ENCODE data around the gene EML1.

GRCh38 chr14:99821519-99822508, 28.6 kb downstream of the EML1 start:
- TF ChIP-seq L3MBTL2 (conservative IDR thresholded peaks at IDR 0.05) (peak; percentile 51), LEF1 (IDR thresholded peaks at IDR 0.05; ENCODE audit: borderline replicate concordance) (no peak), SP1 (IDR thresholded peaks at IDR 0.05) (no peak), FOXM1 (IDR thresholded peaks at IDR 0.05; ENCODE audit: borderline replicate concordance) (no peak), ARNT (IDR thresholded peaks at IDR 0.05) (no peak), NFRKB (IDR thresholded peaks at IDR 0.05) (no peak), FOXA1 (IDR thresholded peaks at IDR 0.05) (no peak), SUZ12 (IDR thresholded peaks at IDR 0.05) (no peak), FOXK2 (IDR thresholded peaks at IDR 0.05) (no peak), CTBP1 (IDR thresholded peaks at IDR 0.05; ENCODE audit: borderline replicate concordance) (no peak), ELF4 (IDR thresholded peaks at IDR 0.05) (no peak), BHLHE40 (IDR thresholded peaks at IDR 0.05; ENCODE audit: borderline replicate concordance) (no peak), HDGF (IDR thresholded peaks at IDR 0.05; ENCODE audit: borderline replicate concordance) (no peak), TARDBP (IDR thresholded peaks at IDR 0.05) (no peak)

Data from HEK293T (cell line).